GM10248 (cell line): ENCODE data around the gene TMEM256.

ENCODE experiments used
- CTCF ChIA-PET: fragments of 300-600 bp; sonication (Branson Sonifier 250); formaldehyde crosslinking; extraction: SDS; loops from one replicate; lab custom pipeline; 2021; ENCODE audit warnings: antibody characterized with exemption; lab: Yijun Ruan, JAX
- POLR2A ChIA-PET: fragments of 350-650 bp; sonication (Branson Sonifier 250); formaldehyde crosslinking; extraction: SDS; loops from one replicate; lab custom pipeline; 2020; ENCODE audit warnings: antibody characterized with exemption; lab: Yijun Ruan, JAX
- DNase-seq: peaks from one replicate; pipeline ENCODE4 v3.0.0; 2012; ENCODE audit errors: extremely low spot score
- CTCF ChIP-seq: IDR thresholded peaks from 2 replicates; pipeline ENCODE4 v1.5.1; 2012; ENCODE audit warnings: mild to moderate bottlenecking, low read depth; ENCODE audit errors: extremely low read depth, missing control alignments, control extremely low read depth

TMEM256 gene

GRCh38 chr17:7411427-7411750, 7.5 kb upstream of the TMEM256 start:
- no peak for TF ChIP-seq CTCF
- CTCF ChIA-PET = no interaction called here
- POLR2A ChIA-PET = no interaction called here
- DNase-seq = no peak

- CTCF ChIA-PET = no interaction called here
- no peak for DNase-seq
- no peak for TF ChIP-seq CTCF
- POLR2A ChIA-PET = no interaction called here
These were observed 6.9 kb upstream of the TMEM256 start for GRCh38 chr17:7410634-7411426.

GRCh38 chr17:7409716-7410115, 5.8 kb upstream of the TMEM256 start:
- ChIA-PET CTCF (no interaction called here), POLR2A (no interaction called here)
- DNase-seq = no peak
- TF ChIP-seq CTCF = no peak

- no peak for DNase-seq
- no peak for TF ChIP-seq CTCF
- ChIA-PET POLR2A (no interaction called here), CTCF (no interaction called here)
These were observed 5.0 kb upstream of the TMEM256 start for GRCh38 chr17:7408863-7409262.

- DNase-seq = no peak
- ChIA-PET CTCF (no interaction called here), POLR2A (no interaction called here)
- TF ChIP-seq CTCF = no peak
These were observed 4.4 kb upstream of the TMEM256 start for GRCh38 chr17:7408252-7408727.

GRCh38 chr17:7407485-7408251, 3.8 kb upstream of the TMEM256 start, which contains the start of gene NLGN2:
Gene NLGN2, plus strand, starts transcription at chr17:7407845. Its CDS starts 411 bp downstream, at chr17:7408256.
- ChIA-PET POLR2A (no interaction called here), CTCF (interaction anchor here (1.6 to 2.8 kb wide), 2 partner anchors 10 to 52 kb away, joined by 5 to 10 read pairs; no protein-coding TSS in a partner anchor)
- no peak for DNase-seq
- TF ChIP-seq CTCF = no peak
